HepG2 (cell line): ENCODE measurements around the gene SH2D6. TPM values are rescaled to one million over a fixed set of nuclear protein-coding genes. Genes with fewer than 3 reads are reported as not detected.
A peak's percentile ranks its signal among the peaks of the same experiment; 100 is the strongest.

Source experiments
- EEA1 ChIP-seq: sonication (generic); formaldehyde crosslinking; IDR thresholded peaks from 2 replicates; pipeline ENCODE4 v1.5.1; 2020; ENCODE audit warnings: mild to moderate bottlenecking, missing genetic modification reagents, borderline replicate concordance
- NR2F2 ChIP-seq: IDR thresholded peaks from 2 replicates; pipeline ENCODE4 v1.6.1; 2012; ENCODE audit warnings: low read depth, inconsistent platforms, borderline replicate concordance
- NRL ChIP-seq: sonication (generic); formaldehyde crosslinking; IDR thresholded peaks from 2 replicates; pipeline ENCODE4 v1.5.0; 2020; ENCODE audit warnings: missing genetic modification reagents, mild to moderate bottlenecking, moderate library complexity, borderline replicate concordance
- PAF1 ChIP-seq: IDR thresholded peaks from 2 replicates; pipeline ENCODE4 v1.6.1; 2016; ENCODE audit warnings: missing genetic modification reagents, missing compliant biosample characterization
- RARG ChIP-seq: sonication (generic); formaldehyde crosslinking; IDR thresholded peaks from 2 replicates; pipeline ENCODE4 v1.4.0; 2020; ENCODE audit warnings: low read depth, mild to moderate bottlenecking, missing genetic modification reagents
- ZNF382 ChIP-seq: sonication (generic); formaldehyde crosslinking; IDR thresholded peaks from 2 replicates; pipeline ENCODE4 v1.5.0; 2020; ENCODE audit warnings: missing genetic modification reagents, mild to moderate bottlenecking, borderline replicate concordance
- polyA plus RNA-seq, 8 experiments: library from polyadenylated mRNA; depleted of rRNA in 3 of 8; stranded (reverse) in 7 of 8; unstranded in 1 of 8; fragments of >200 nt; fragmentation: Illumina TruSeq in 4 of 8; extraction: Trizol in 4 of 8; gene quantifications; 2 replicates each; pipeline versions ENCODE4 v1.2.1 to v1.2.3, GENCODE V29; 2011 to 2016; ENCODE audit warnings: low read depth in 4 of 8, missing spikeins in 1 of 8, mixed read lengths in 1 of 8; ENCODE audit not compliant: insufficient read depth in 1 of 8
- total RNA-seq, 5 experiments: library from RNA; depleted of rRNA; stranded (reverse); fragments of >200 nt; fragmentation: Illumina TruSeq; extraction: Trizol; gene quantifications; 2 replicates each; pipeline ENCODE4 v1.2.3, GENCODE V29; 2016; ENCODE audit warnings: low read depth in 1 of 5
- TF ChIP-seq, protein P1 (sequence below): sonication (generic); formaldehyde crosslinking; IDR thresholded peaks from 2 replicates; pipeline ENCODE4 v1.4.0; 2020; ENCODE audit warnings: missing genetic modification reagents
- TF ChIP-seq, protein P2 (sequence below): sonication (generic); formaldehyde crosslinking; conservative IDR thresholded peaks from 2 replicates; pipeline ENCODE4 v1.4.0; 2020; ENCODE audit warnings: missing genetic modification reagents
- TF ChIP-seq, protein P3 (sequence below): IDR thresholded peaks from 2 replicates; pipeline ENCODE4 v1.6.1; 2018; ENCODE audit warnings: missing genetic modification reagents
- TF ChIP-seq, protein P4 (sequence below): sonication (generic); formaldehyde crosslinking; IDR thresholded peaks from 2 replicates; pipeline ENCODE4 v1.5.0; 2020; ENCODE audit warnings: missing genetic modification reagents
- TF ChIP-seq, protein P5 (sequence below): sonication (generic); formaldehyde crosslinking; IDR thresholded peaks from 2 replicates; pipeline ENCODE4 v1.8.0; 2022; ENCODE audit warnings: mild to moderate bottlenecking, missing genetic modification reagents, moderate library complexity
- TF ChIP-seq, protein P6 (sequence below): sonication (generic); formaldehyde crosslinking; IDR thresholded peaks from 2 replicates; pipeline ENCODE4 v1.4.0; 2020; ENCODE audit warnings: missing genetic modification reagents, mild to moderate bottlenecking, borderline replicate concordance
- TF ChIP-seq, protein P7 (sequence below): sonication (generic); formaldehyde crosslinking; IDR thresholded peaks from 2 replicates; pipeline ENCODE4 v1.5.0; 2020; ENCODE audit warnings: missing genetic modification reagents, mild to moderate bottlenecking, borderline replicate concordance

SH2D6 gene
- total and polyA plus RNA-seq, 2 of the 13 experiments (the other 11 are each of a cell fraction or from before 2014, with no cell fraction given): 0.11 to 0.26 TPM

DNA sequence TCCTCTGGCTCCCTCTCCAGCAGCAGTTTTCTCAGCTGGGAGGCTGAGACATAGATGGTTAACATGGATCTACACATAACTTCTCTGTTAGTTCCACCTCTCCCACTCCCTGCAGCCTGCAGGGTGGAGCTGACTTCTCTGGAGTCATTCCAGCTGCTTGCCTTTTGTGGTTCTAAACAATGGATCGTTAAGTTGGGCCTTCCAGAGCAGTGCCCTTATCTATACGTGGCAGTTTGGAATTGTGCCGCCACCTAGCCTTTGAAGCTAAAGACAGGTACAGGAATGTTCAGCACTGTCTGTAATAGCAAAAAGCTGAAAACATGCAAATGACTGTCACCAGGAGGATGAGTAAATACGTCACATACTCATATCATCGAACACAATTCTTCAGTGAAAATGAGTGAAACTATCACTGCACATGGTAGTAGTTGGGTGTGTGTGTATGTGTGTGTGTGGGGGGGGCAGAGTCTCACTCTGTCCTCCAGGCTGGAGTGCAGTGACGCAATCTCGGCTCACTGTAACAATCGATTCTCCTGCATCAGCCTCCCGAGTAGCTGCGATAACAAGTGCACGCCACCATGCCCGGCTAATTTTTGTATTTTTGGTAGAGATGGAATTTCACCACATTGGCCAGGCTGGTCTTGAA is 50.3 kb downstream of the SH2D6 start (continued):
- TF ChIP-seq, protein P1, sequence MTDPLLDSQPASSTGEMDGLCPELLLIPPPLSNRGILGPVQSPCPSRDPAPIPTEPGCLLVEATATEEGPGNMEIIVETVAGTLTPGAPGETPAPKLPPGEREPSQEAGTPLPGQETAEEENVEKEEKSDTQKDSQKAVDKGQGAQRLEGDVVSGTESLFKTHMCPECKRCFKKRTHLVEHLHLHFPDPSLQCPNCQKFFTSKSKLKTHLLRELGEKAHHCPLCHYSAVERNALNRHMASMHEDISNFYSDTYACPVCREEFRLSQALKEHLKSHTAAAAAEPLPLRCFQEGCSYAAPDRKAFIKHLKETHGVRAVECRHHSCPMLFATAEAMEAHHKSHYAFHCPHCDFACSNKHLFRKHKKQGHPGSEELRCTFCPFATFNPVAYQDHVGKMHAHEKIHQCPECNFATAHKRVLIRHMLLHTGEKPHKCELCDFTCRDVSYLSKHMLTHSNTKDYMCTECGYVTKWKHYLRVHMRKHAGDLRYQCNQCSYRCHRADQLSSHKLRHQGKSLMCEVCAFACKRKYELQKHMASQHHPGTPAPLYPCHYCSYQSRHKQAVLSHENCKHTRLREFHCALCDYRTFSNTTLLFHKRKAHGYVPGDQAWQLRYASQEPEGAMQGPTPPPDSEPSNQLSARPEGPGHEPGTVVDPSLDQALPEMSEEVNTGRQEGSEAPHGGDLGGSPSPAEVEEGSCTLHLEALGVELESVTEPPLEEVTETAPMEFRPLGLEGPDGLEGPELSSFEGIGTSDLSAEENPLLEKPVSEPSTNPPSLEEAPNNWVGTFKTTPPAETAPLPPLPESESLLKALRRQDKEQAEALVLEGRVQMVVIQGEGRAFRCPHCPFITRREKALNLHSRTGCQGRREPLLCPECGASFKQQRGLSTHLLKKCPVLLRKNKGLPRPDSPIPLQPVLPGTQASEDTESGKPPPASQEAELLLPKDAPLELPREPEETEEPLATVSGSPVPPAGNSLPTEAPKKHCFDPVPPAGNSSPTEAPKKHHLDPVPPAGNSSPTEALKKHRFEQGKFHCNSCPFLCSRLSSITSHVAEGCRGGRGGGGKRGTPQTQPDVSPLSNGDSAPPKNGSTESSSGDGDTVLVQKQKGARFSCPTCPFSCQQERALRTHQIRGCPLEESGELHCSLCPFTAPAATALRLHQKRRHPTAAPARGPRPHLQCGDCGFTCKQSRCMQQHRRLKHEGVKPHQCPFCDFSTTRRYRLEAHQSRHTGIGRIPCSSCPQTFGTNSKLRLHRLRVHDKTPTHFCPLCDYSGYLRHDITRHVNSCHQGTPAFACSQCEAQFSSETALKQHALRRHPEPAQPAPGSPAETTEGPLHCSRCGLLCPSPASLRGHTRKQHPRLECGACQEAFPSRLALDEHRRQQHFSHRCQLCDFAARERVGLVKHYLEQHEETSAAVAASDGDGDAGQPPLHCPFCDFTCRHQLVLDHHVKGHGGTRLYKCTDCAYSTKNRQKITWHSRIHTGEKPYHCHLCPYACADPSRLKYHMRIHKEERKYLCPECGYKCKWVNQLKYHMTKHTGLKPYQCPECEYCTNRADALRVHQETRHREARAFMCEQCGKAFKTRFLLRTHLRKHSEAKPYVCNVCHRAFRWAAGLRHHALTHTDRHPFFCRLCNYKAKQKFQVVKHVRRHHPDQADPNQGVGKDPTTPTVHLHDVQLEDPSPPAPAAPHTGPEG: 0 out of 2 replicates have a peak, but pooled peaks have one; percentile 17
- TF ChIP-seq EEA1 (CRISPR knock-in tag) (no peak), ZNF382 (no peak), NR2F2 (no peak), PAF1 (CRISPR knock-in tag) (no peak), RARG (no peak), NRL (no peak)
- TF ChIP-seq, protein P2, sequence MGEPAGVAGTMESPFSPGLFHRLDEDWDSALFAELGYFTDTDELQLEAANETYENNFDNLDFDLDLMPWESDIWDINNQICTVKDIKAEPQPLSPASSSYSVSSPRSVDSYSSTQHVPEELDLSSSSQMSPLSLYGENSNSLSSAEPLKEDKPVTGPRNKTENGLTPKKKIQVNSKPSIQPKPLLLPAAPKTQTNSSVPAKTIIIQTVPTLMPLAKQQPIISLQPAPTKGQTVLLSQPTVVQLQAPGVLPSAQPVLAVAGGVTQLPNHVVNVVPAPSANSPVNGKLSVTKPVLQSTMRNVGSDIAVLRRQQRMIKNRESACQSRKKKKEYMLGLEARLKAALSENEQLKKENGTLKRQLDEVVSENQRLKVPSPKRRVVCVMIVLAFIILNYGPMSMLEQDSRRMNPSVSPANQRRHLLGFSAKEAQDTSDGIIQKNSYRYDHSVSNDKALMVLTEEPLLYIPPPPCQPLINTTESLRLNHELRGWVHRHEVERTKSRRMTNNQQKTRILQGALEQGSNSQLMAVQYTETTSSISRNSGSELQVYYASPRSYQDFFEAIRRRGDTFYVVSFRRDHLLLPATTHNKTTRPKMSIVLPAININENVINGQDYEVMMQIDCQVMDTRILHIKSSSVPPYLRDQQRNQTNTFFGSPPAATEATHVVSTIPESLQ (CRISPR knock-in tag): no peak
- TF ChIP-seq, protein P3, sequence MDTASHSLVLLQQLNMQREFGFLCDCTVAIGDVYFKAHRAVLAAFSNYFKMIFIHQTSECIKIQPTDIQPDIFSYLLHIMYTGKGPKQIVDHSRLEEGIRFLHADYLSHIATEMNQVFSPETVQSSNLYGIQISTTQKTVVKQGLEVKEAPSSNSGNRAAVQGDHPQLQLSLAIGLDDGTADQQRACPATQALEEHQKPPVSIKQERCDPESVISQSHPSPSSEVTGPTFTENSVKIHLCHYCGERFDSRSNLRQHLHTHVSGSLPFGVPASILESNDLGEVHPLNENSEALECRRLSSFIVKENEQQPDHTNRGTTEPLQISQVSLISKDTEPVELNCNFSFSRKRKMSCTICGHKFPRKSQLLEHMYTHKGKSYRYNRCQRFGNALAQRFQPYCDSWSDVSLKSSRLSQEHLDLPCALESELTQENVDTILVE: peak; percentile 20; the same call in 1 of the 2 replicates
- TF ChIP-seq, protein P4, sequence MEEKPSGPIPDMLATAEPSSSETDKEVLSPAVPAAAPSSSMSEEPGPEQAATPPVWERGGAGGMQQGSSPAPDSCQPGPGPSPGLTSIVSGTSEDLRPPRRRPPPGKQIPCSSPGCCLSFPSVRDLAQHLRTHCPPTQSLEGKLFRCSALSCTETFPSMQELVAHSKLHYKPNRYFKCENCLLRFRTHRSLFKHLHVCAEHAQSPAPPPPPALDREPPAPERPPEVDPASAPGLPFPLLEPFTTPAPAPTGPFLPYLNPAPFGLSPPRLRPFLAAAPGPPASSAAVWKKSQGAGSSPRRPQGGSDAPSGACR (CRISPR knock-in tag): no peak
- TF ChIP-seq, protein P5, sequence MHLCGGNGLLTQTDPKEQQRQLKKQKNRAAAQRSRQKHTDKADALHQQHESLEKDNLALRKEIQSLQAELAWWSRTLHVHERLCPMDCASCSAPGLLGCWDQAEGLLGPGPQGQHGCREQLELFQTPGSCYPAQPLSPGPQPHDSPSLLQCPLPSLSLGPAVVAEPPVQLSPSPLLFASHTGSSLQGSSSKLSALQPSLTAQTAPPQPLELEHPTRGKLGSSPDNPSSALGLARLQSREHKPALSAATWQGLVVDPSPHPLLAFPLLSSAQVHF (CRISPR knock-in tag): no peak
- TF ChIP-seq, protein P6, sequence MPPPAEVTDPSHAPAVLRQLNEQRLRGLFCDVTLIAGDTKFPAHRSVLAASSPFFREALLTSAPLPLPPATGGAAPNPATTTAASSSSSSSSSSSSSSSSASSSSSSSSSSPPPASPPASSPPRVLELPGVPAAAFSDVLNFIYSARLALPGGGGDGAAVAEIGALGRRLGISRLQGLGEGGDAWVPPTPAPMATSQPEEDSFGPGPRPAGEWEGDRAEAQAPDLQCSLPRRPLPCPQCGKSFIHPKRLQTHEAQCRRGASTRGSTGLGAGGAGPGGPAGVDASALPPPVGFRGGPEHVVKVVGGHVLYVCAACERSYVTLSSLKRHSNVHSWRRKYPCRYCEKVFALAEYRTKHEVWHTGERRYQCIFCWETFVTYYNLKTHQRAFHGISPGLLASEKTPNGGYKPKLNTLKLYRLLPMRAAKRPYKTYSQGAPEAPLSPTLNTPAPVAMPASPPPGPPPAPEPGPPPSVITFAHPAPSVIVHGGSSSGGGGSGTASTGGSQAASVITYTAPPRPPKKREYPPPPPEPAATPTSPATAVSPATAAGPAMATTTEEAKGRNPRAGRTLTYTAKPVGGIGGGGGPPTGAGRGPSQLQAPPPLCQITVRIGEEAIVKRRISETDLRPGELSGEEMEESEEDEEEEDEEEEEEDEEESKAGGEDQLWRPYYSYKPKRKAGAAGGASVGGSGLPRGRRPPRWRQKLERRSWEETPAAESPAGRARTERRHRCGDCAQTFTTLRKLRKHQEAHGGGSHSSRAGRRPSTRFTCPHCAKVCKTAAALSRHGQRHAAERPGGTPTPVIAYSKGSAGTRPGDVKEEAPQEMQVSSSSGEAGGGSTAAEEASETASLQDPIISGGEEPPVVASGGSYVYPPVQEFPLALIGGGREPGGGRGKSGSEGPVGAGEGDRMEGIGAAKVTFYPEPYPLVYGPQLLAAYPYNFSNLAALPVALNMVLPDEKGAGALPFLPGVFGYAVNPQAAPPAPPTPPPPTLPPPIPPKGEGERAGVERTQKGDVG (CRISPR knock-in tag): peak; percentile 61; the same call in 1 of the 2 replicates
- TF ChIP-seq, protein P7, sequence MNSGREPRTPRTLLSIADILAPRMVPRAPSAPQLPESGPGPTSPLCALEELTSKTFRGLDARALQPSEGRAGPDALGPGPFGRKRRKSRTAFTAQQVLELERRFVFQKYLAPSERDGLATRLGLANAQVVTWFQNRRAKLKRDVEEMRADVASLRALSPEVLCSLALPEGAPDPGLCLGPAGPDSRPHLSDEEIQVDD (CRISPR knock-in tag): no peak
